Stomach (tissue), 9 donors: ENCODE measurements around the gene ADRA2C. TPM values are rescaled to one million over a fixed set of nuclear protein-coding genes. Genes with fewer than 3 reads are reported as not detected.

Experiments
- DNase-seq, 2 donors: peaks; one replicate each; pipeline versions ENCODE4 v3.0.0 to v3.0.0-alpha.2; 2013 to 2019
- H3K27ac ChIP-seq, 5 donors: fragments of 200-600 bp in 4 of 5; sonication (generic) in 4 of 5; one replicate each; pipeline ENCODE4 v1.5.1; 2013 to 2019; ENCODE audit warnings: mild to moderate bottlenecking in 1 of 5, moderate library complexity in 1 of 5
- H3K27me3 ChIP-seq, 3 donors: fragments of 200-600 bp; sonication (generic); one replicate each; pipeline ENCODE4 v1.5.1; 2017 to 2019; ENCODE audit warnings: mixed run types in 1 of 3
- H3K36me3 ChIP-seq, 4 donors: fragments of 200-600 bp; sonication (generic); 1 replicate in 3 of 4; 2 replicates in 1 of 4; pipeline ENCODE4 v1.5.1; 2016 to 2019
- H3K4me1 ChIP-seq, 4 donors: fragments of 200-600 bp; sonication (generic); one replicate each; pipeline ENCODE4 v1.5.1; 2016 to 2019
- H3K4me3 ChIP-seq, 4 donors: fragments of 200-600 bp; sonication (generic) in 3 of 4; one replicate each; pipeline ENCODE4 v1.5.1; 2016 to 2019; ENCODE audit warnings: mild to moderate bottlenecking in 1 of 4
- H3K9me3 ChIP-seq, 4 donors: fragments of 200-600 bp; sonication (generic); one replicate each; pipeline ENCODE4 v1.5.1; 2016 to 2019
- CTCF ChIP-seq, 7 experiments: fragments of 450-650 bp in 4 of 7; fragments of 200-600 bp in 3 of 7; sonication (generic) in 3 of 7; IDR thresholded peaks; one replicate each; pipeline ENCODE4 v1.5.1; 2016 to 2019; ENCODE audit warnings: antibody characterized with exemption in 7 of 7, control low read depth in 2 of 7, mild to moderate bottlenecking in 1 of 7
- EP300 ChIP-seq: sonication (generic); formaldehyde crosslinking; IDR thresholded peaks from one replicate; pipeline ENCODE4 v1.6.1; 2017; ENCODE audit warnings: antibody characterized with exemption
- POLR2A ChIP-seq, 4 donors: fragments of 450-650 bp; IDR thresholded peaks; one replicate each; pipeline ENCODE4 v1.6.1; 2016; ENCODE audit warnings: antibody characterized with exemption in 4 of 4, control low read depth in 2 of 4, mild to moderate bottlenecking in 1 of 4, moderate library complexity in 1 of 4
- POLR2AphosphoS5 ChIP-seq, 3 donors: sonication (generic); formaldehyde crosslinking; IDR thresholded peaks; one replicate each; pipeline ENCODE4 v1.6.1; 2016; ENCODE audit warnings: antibody characterized with exemption in 3 of 3
- WGBS, 5 donors: extraction: QIAGEN DNeasy Blood & Tissue Kit in 3 of 5; methylation state at CpG; one replicate each; pipeline versions ENCODE4 v1.1.5 to v1.1.7; 2013 to 2018; 5-methylcytosine and 5-hydroxymethylcytosine counted together
- intact Hi-C: fragments of 100-400 bp; cut with DNase I; formaldehyde crosslinking; loops from one replicate; pipeline ENCODE4 v1.15.1; 2023; ENCODE audit warnings: low total_unique reads
- polyA plus RNA-seq, 3 donors: library from polyadenylated mRNA; stranded (reverse); fragments of 200-250 nt; gene quantifications; one replicate each; pipeline ENCODE4 v1.2.3, GENCODE V29; 2013
- total RNA-seq, 5 donors: library from RNA; depleted of rRNA; stranded (reverse); fragments of >200 nt; gene quantifications; one replicate each; pipeline versions ENCODE4 v1.1.0 to v1.2.3, GENCODE V29; 2014 to 2016
- donor health status: healthy with polysubstance abuse.
- donor health status: Bipolar disorder and iron deficiency.
- donor health status: healthy.

Gene ADRA2C
- total and polyA plus RNA-seq, 8 donors = 0.31 to 12.6 (median 1.3) TPM; not detected in 2

GRCh38 chr4:3780347-3781171 is 14.4 kb downstream of the ADRA2C start:
- no peaks in the 10 kb centered on the region for H3K4me1 ChIP-seq
- no peaks in the 10 kb centered on the region for H3K36me3 ChIP-seq
- H3K4me3 ChIP-seq = no peak overlapping the region
- peaks cover 0 to 9% (median 6%) of the 10 kb centered on the region in 4 donors for H3K9me3 ChIP-seq
- no peak for TF ChIP-seq EP300
- no peak for TF ChIP-seq POLR2A (IDR thresholded peaks at IDR 0.05)
- no peak for TF ChIP-seq POLR2AphosphoS5 (IDR thresholded peaks at IDR 0.05)
- no peak for TF ChIP-seq CTCF (IDR thresholded peaks at IDR 0.05)
- DNase-seq = peak in 1 of 2 donors; percentile 82
- intact Hi-C loops = no loop called here
- 43 to 46% (median 44%) methylated on average over 16 to 21 of the region's 21 CpGs for WGBS, 5 donors
- H3K27me3 ChIP-seq = peaks cover 0 to 96% (median 29%) of the 10 kb centered on the region in 3 donors
- no peak overlapping the region for H3K27ac ChIP-seq

- DNase-seq = no peak
- H3K36me3 ChIP-seq = no peaks in the 10 kb centered on the region
- intact Hi-C loops = no loop called here
- 84 to 89% (median 86%) methylated on average over 18 to 19 of the region's 19 CpGs for WGBS, 5 donors
- peaks cover 0 to 88% (median 29%) of the 10 kb centered on the region in 3 donors for H3K27me3 ChIP-seq
- peaks cover 0 to 5% (median 2%) of the 10 kb centered on the region in 4 donors for H3K4me1 ChIP-seq
- no peak overlapping the region for H3K27ac ChIP-seq
- peaks cover 0 to 9% (median 6%) of the 10 kb centered on the region in 4 donors for H3K9me3 ChIP-seq
- TF ChIP-seq EP300 = no peak
- no peak for TF ChIP-seq CTCF (IDR thresholded peaks at IDR 0.05)
- TF ChIP-seq POLR2A (IDR thresholded peaks at IDR 0.05) = no peak
- TF ChIP-seq POLR2AphosphoS5 (IDR thresholded peaks at IDR 0.05) = no peak
- H3K4me3 ChIP-seq = no peak overlapping the region
These were observed 15.2 kb downstream of the ADRA2C start for GRCh38 chr4:3781193-3781886.

- H3K27ac ChIP-seq = no peak overlapping the region
- no peaks in the 10 kb centered on the region for H3K36me3 ChIP-seq
- DNase-seq = no peak
- peaks cover 0 to 9% (median 6%) of the 10 kb centered on the region in 4 donors for H3K9me3 ChIP-seq
- peaks cover 0 to 79% (median 26%) of the 10 kb centered on the region in 3 donors for H3K27me3 ChIP-seq
- H3K4me3 ChIP-seq = no peak overlapping the region
- H3K4me1 ChIP-seq = peaks cover 0 to 6% (median 2%) of the 10 kb centered on the region in 4 donors
- TF ChIP-seq EP300 (no peak), POLR2AphosphoS5 (IDR thresholded peaks at IDR 0.05) (no peak), POLR2A (IDR thresholded peaks at IDR 0.05) (no peak), CTCF (IDR thresholded peaks at IDR 0.05) (no peak)
- intact Hi-C loops = no loop called here
- WGBS, 5 donors = 64 to 79% (median 75%) methylated on average over 18 to 25 of the region's 25 CpGs
These were observed 16.1 kb downstream of the ADRA2C start for GRCh38 chr4:3781997-3782930.
